IMR-90 (cell line): Measurements from ENCODE around the gene CCDC102B. TPM values are rescaled to one million over a fixed set of nuclear protein-coding genes. Genes with fewer than 3 reads are reported as not detected.

Experiments used
- ATAC-seq: fragments of 200-7000 bp; cut with Tn5 transposase; 2 replicates; pipeline ENCODE4 v1.9.1; 2020; ENCODE audit warnings: low read depth, mild to moderate bottlenecking, moderate library complexity
- BruUV-seq: library from RNA; stranded (reverse); fragments of 400-500 nt; replicated peaks from 2 replicates; lab custom pipeline; 2021; lab: Mats Ljungman, UMichigan
- CTCF ChIA-PET: fragments of 300-600 bp; formaldehyde crosslinking; extraction: SDS; loops from one replicate; lab custom pipeline; 2021; ENCODE audit warnings: antibody characterized with exemption; lab: Yijun Ruan, JAX
- POLR2A ChIA-PET: fragments of 300-600 bp; sonication (Branson Sonifier 250); formaldehyde crosslinking; loops from one replicate; lab custom pipeline; 2022; ENCODE audit warnings: antibody characterized with exemption; ENCODE audit not compliant: unreplicated experiment; lab: Charles Lee
- DNase-seq: peaks from one replicate; pipeline ENCODE4 v3.0.0; 2013
- H2AFZ ChIP-seq: replicated peaks from 2 replicates; pipeline ENCODE3; 2013; ENCODE audit warnings: low read length, mild to moderate bottlenecking; ENCODE audit not compliant: poor library complexity
- H2AK5ac ChIP-seq: 2 replicates; pipeline ENCODE4 v1.6.1; 2013; ENCODE audit warnings: low read depth, low read length, inconsistent platforms
- H2AK9ac ChIP-seq: replicated peaks from 2 replicates; pipeline ENCODE3; 2013; ENCODE audit warnings: mild to moderate bottlenecking, low read depth, low read length, moderate library complexity; ENCODE audit not compliant: poor library complexity
- H2BK120ac ChIP-seq: 2 replicates; pipeline ENCODE4 v1.6.1; 2013; ENCODE audit warnings: low read depth, low read length, inconsistent platforms
- H2BK15ac ChIP-seq: 3 replicates; pipeline ENCODE4 v1.6.1; 2013; ENCODE audit warnings: low read depth, low read length, inconsistent platforms
- H2BK20ac ChIP-seq: 2 replicates; pipeline ENCODE4 v1.6.1; 2013; ENCODE audit warnings: low read depth, mild to moderate bottlenecking, inconsistent platforms, low read length, moderate library complexity
- H2BK5ac ChIP-seq: 2 replicates; pipeline ENCODE4 v1.6.1; 2013; ENCODE audit warnings: mild to moderate bottlenecking, low read depth, low read length, inconsistent platforms; ENCODE audit not compliant: poor library complexity, severe bottlenecking
- H3K14ac ChIP-seq: replicated peaks from 2 replicates; pipeline ENCODE4 v1.6.1; 2013; ENCODE audit warnings: low read depth, low read length, inconsistent platforms
- H3K18ac ChIP-seq: 2 replicates; pipeline ENCODE4 v1.6.1; 2013; ENCODE audit warnings: low read depth, low read length, control low read depth
- H3K23ac ChIP-seq: 2 replicates; pipeline ENCODE4 v1.6.1; 2013; ENCODE audit warnings: low read depth, low read length, inconsistent platforms
- H3K27ac ChIP-seq: 2 replicates; pipeline ENCODE4 v1.5.1; 2013; ENCODE audit warnings: mild to moderate bottlenecking, control low read depth, low read length; ENCODE audit not compliant: insufficient read depth
- H3K27me3 ChIP-seq: 2 replicates; pipeline ENCODE4 v1.6.1; 2013; ENCODE audit warnings: low read length; ENCODE audit not compliant: control insufficient read depth, insufficient read depth
- H3K36me3 ChIP-seq: 2 replicates; pipeline ENCODE4 v1.6.1; 2013; ENCODE audit warnings: low read length, mixed read lengths; ENCODE audit not compliant: control insufficient read depth, insufficient read depth
- H3K4ac ChIP-seq: 2 replicates; pipeline ENCODE4 v1.6.1; 2013; ENCODE audit warnings: low read depth, low read length, inconsistent platforms
- H3K4me1 ChIP-seq: 2 replicates; pipeline ENCODE4 v1.6.1; 2013; ENCODE audit warnings: low read length, mixed read lengths; ENCODE audit not compliant: control insufficient read depth, insufficient read depth
- H3K4me2 ChIP-seq: 2 replicates; pipeline ENCODE4 v1.6.1; 2013; ENCODE audit warnings: low read depth, mild to moderate bottlenecking, control low read depth, low read length, moderate library complexity
- H3K4me3 ChIP-seq: 2 replicates; pipeline ENCODE4 v1.5.1; 2013; ENCODE audit warnings: low read depth, mild to moderate bottlenecking, control low read depth, low read length, moderate library complexity; ENCODE audit not compliant: insufficient read depth
- H3K56ac ChIP-seq: 2 replicates; pipeline ENCODE4 v1.6.1; 2013; ENCODE audit warnings: low read length, inconsistent platforms; ENCODE audit not compliant: insufficient read depth; ENCODE audit errors: extremely low read depth
- H3K79me1 ChIP-seq, 2 experiments: 2 replicates each; pipeline ENCODE4 v1.6.1; 2013; ENCODE audit warnings: low read length in 2 of 2, inconsistent platforms in 1 of 2, low read depth in 1 of 2
- H3K9ac ChIP-seq: 2 replicates; pipeline ENCODE4 v1.6.1; 2013; ENCODE audit warnings: low read depth, low read length, control low read depth
- H3K9me1 ChIP-seq: 2 replicates; pipeline ENCODE4 v1.6.1; 2013; ENCODE audit warnings: low read length, inconsistent platforms; ENCODE audit not compliant: insufficient read depth
- H3K9me3 ChIP-seq: 2 replicates; pipeline ENCODE4 v1.6.1; 2013; ENCODE audit warnings: low read length; ENCODE audit not compliant: control insufficient read depth, insufficient read depth
- H4K20me1 ChIP-seq: 2 replicates; pipeline ENCODE4 v1.6.1; 2013; ENCODE audit warnings: low read length, inconsistent platforms; ENCODE audit not compliant: insufficient read depth
- H4K5ac ChIP-seq: 2 replicates; pipeline ENCODE4 v1.6.1; 2013; ENCODE audit warnings: mild to moderate bottlenecking, low read depth, low read length, control low read depth
- H4K8ac ChIP-seq, 2 experiments: 2 replicates each; pipeline ENCODE4 v1.6.1; 2013; ENCODE audit warnings: low read depth in 2 of 2, low read length in 2 of 2, control low read depth in 1 of 2, inconsistent platforms in 1 of 2
- H4K91ac ChIP-seq: 2 replicates; pipeline ENCODE4 v1.6.1; 2013; ENCODE audit warnings: low read depth, low read length, inconsistent platforms; ENCODE audit not compliant: insufficient read depth
- CEBPB ChIP-seq: IDR thresholded peaks from 2 replicates; pipeline ENCODE4 v1.6.1; 2012; ENCODE audit warnings: low read depth, low read length, improper control_type of control experiment
- CHD1 ChIP-seq: IDR thresholded peaks from 2 replicates; pipeline ENCODE4 v1.6.1; 2012; ENCODE audit warnings: low read depth, low read length, improper control_type of control experiment
- RCOR1 ChIP-seq: IDR thresholded peaks from 2 replicates; pipeline ENCODE4 v1.6.1; 2012; ENCODE audit warnings: mild to moderate bottlenecking, low read length, improper control_type of control experiment; ENCODE audit not compliant: insufficient replicate concordance
- RFX5 ChIP-seq: IDR thresholded peaks from 2 replicates; pipeline ENCODE4 v1.8.0; 2012; ENCODE audit warnings: low read depth, mild to moderate bottlenecking, low read length, moderate library complexity
- SMC3 ChIP-seq: fragments of 150-350 bp; IDR thresholded peaks from 2 replicates; pipeline ENCODE4 v1.6.1; 2016; ENCODE audit warnings: low read depth, mild to moderate bottlenecking, antibody characterized with exemption, low read length, moderate library complexity
- WGBS, 2 experiments: methylation state at CpG; one replicate each; pipeline versions ENCODE4 v1.1.5 to v1.1.7; 2013; ENCODE audit warnings: missing lambda C conversion rate in 2 of 2; ENCODE audit not compliant: insufficient read length in 1 of 2; ENCODE audit errors: extremely low coverage in 2 of 2; 5-methylcytosine and 5-hydroxymethylcytosine counted together
- dilution Hi-C: fragments of 300-500 bp; cut with HindIII; formaldehyde crosslinking; loops from one replicate; pipeline ENCODE4 v1.14.3; 2018; ENCODE audit warnings: low sequenced_read_pairs; ENCODE audit not compliant: unreplicated experiment
- in situ Hi-C: fragments of 300-500 bp; cut with MboI; formaldehyde crosslinking; loops from 3 replicates; pipeline ENCODE4 v1.14.3; 2019; ENCODE audit warnings: low sequenced_read_pairs, inconsistent platforms, mixed read lengths
- intact Hi-C: fragments of 100-400 bp; cut with micrococcal nuclease; formaldehyde crosslinking; loops from 2 replicates; pipeline ENCODE4 v1.10.0; 2022
- polyA plus RNA-seq, 3 experiments: library from polyadenylated mRNA; depleted of rRNA; stranded (reverse); fragments of >200 nt; gene quantifications; 2 replicates each; pipeline ENCODE4 v1.2.3, GENCODE V29; 2012; ENCODE audit warnings: low replicate concordance in 1 of 3
- total RNA-seq: library from RNA; depleted of rRNA; stranded (reverse); fragments of >200 nt; gene quantifications from 2 replicates; pipeline ENCODE4 v1.2.3, GENCODE V29; 2012
- TF ChIP-seq, protein P1 (sequence below): conservative IDR thresholded peaks from 2 replicates; pipeline ENCODE4 v1.5.1; 2012; ENCODE audit warnings: mild to moderate bottlenecking, low read depth, low read length, improper control_type of control experiment
- TF ChIP-seq, protein P2 (sequence below): fragments of 150-350 bp; IDR thresholded peaks from 2 replicates; pipeline ENCODE4 v1.6.1; 2016; ENCODE audit warnings: low read depth, mild to moderate bottlenecking, low read length, moderate library complexity, borderline replicate concordance

CCDC102B gene
- total and polyA plus RNA-seq, 2 of the 4 experiments (the other 2 are of a cell fraction), result 0.54 to 1.4 TPM

GRCh38 chr18:68873003-68873402 is 75.1 kb downstream of the CCDC102B start:
- H2BK120ac ChIP-seq, result no peak overlapping the region
- H4K8ac ChIP-seq, result no peak overlapping the region
- H3K4ac ChIP-seq, result no peak overlapping the region
- H2BK20ac ChIP-seq, result no peak overlapping the region
- no peaks in the 10 kb centered on the region for H3K79me1 ChIP-seq
- no peak for ATAC-seq
- no peak overlapping the region for H2BK5ac ChIP-seq
- H3K4me1 ChIP-seq, result no peaks in the 10 kb centered on the region
- no peak overlapping the region for H3K18ac ChIP-seq
- H3K36me3 ChIP-seq, result no peaks in the 10 kb centered on the region
- H3K4me2 ChIP-seq, result no peak overlapping the region
- H4K91ac ChIP-seq, result no peak overlapping the region
- no TSS peak for BruUV-seq
- intact Hi-C loops, result no loop called here
- H3K9me3 ChIP-seq, result no peaks in the 10 kb centered on the region
- no peak overlapping the region for H3K27ac ChIP-seq
- H3K56ac ChIP-seq, result no peak overlapping the region
- H2AK5ac ChIP-seq, result no peak overlapping the region
- H4K20me1 ChIP-seq, result no peaks in the 10 kb centered on the region
- no peak overlapping the region for H2AFZ ChIP-seq
- no peak for DNase-seq
- H3K23ac ChIP-seq, result no peak overlapping the region
- dilution Hi-C loops, result no loop called here
- no peaks in the 10 kb centered on the region for H3K27me3 ChIP-seq
- no peaks in the 10 kb centered on the region for H3K9me1 ChIP-seq
- TF ChIP-seq RCOR1, result no peak
- TF ChIP-seq, protein P1, sequence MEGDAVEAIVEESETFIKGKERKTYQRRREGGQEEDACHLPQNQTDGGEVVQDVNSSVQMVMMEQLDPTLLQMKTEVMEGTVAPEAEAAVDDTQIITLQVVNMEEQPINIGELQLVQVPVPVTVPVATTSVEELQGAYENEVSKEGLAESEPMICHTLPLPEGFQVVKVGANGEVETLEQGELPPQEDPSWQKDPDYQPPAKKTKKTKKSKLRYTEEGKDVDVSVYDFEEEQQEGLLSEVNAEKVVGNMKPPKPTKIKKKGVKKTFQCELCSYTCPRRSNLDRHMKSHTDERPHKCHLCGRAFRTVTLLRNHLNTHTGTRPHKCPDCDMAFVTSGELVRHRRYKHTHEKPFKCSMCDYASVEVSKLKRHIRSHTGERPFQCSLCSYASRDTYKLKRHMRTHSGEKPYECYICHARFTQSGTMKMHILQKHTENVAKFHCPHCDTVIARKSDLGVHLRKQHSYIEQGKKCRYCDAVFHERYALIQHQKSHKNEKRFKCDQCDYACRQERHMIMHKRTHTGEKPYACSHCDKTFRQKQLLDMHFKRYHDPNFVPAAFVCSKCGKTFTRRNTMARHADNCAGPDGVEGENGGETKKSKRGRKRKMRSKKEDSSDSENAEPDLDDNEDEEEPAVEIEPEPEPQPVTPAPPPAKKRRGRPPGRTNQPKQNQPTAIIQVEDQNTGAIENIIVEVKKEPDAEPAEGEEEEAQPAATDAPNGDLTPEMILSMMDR, result no peak
- TF ChIP-seq, protein P2, sequence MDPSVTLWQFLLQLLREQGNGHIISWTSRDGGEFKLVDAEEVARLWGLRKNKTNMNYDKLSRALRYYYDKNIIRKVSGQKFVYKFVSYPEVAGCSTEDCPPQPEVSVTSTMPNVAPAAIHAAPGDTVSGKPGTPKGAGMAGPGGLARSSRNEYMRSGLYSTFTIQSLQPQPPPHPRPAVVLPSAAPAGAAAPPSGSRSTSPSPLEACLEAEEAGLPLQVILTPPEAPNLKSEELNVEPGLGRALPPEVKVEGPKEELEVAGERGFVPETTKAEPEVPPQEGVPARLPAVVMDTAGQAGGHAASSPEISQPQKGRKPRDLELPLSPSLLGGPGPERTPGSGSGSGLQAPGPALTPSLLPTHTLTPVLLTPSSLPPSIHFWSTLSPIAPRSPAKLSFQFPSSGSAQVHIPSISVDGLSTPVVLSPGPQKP, result no peak
- TF ChIP-seq RFX5, result no peak
- TF ChIP-seq CHD1, result no peak
- no peak for TF ChIP-seq SMC3
- TF ChIP-seq CEBPB, result no peak
- POLR2A ChIA-PET, result no interaction called here
- H3K4me3 ChIP-seq, result no peak overlapping the region
- H3K14ac ChIP-seq, result no peak overlapping the region
- H2AK9ac ChIP-seq, result no peak overlapping the region
- H3K9ac ChIP-seq, result no peak overlapping the region
- no peak overlapping the region for H4K5ac ChIP-seq
- in situ Hi-C loops, result no loop called here
- CTCF ChIA-PET, result no interaction called here
- whole genome bisulfite sequencing, 2 experiments, result 96% methylated on average over 3 of the region's 4 CpGs; no CpG with 5 or more reads in 1 of the 2 experiments
- H2BK15ac ChIP-seq, result no peak overlapping the region
